HL-60 (cell line): ENCODE data around the gene MOXD1.

ENCODE experiments used
- DNase-seq, 2 experiments: peaks; one replicate each; pipeline ENCODE4 v3.0.0-alpha.2; 2010 to 2020; ENCODE audit warnings: low read depth in 1 of 2, low spot score in 1 of 2
- H3K27ac ChIP-seq: fragments of 250-450 bp; sonication (Bioruptor Pico); replicated peaks from 2 replicates; pipeline ENCODE4 v1.5.1; 2020; ENCODE audit warnings: mild to moderate bottlenecking, moderate library complexity
- H3K27me3 ChIP-seq: fragments of 250-450 bp; sonication (Bioruptor Pico); 2 replicates; pipeline ENCODE4 v1.5.1; 2021; ENCODE audit warnings: mild to moderate bottlenecking, moderate library complexity; ENCODE audit not compliant: insufficient read depth, poor library complexity, severe bottlenecking
- H3K4me3 ChIP-seq: replicated peaks from 2 replicates; pipeline ENCODE4 v1.5.1; 2011; ENCODE audit warnings: mild to moderate bottlenecking, control low read depth, low read length; ENCODE audit not compliant: insufficient read depth
- CTCF ChIP-seq: IDR thresholded peaks from one replicate; pipeline ENCODE4 v1.5.1; 2011; ENCODE audit warnings: low read length, control low read depth, inconsistent platforms; ENCODE audit not compliant: insufficient read depth
- GABPA ChIP-seq: IDR thresholded peaks from 2 replicates; pipeline ENCODE4 v1.6.1; 2012; ENCODE audit warnings: low read depth
- POLR2AphosphoS5 ChIP-seq: IDR thresholded peaks from 2 replicates; pipeline ENCODE4 v1.6.1; 2012; ENCODE audit warnings: low read depth
- REST ChIP-seq: IDR thresholded peaks from 2 replicates; pipeline ENCODE4 v1.6.1; 2012; ENCODE audit warnings: low read depth; ENCODE audit not compliant: insufficient replicate concordance
- SPI1 ChIP-seq: IDR thresholded peaks from 2 replicates; pipeline ENCODE4 v1.6.1; 2012; ENCODE audit warnings: low read depth, mild to moderate bottlenecking, borderline replicate concordance

Gene MOXD1

GRCh38 chr6:132334521-132334885 is 66.8 kb downstream of the MOXD1 start:
- Histone ChIP-seq H3K27me3 (no peaks in the 10 kb centered on the region), H3K27ac (no peak overlapping the region), H3K4me3 (no peak overlapping the region)
- no peak for DNase-seq
- no peak for TF ChIP-seq CTCF
- TF ChIP-seq REST, result no peak
- no peak for TF ChIP-seq GABPA
- no peak for TF ChIP-seq SPI1
- no peak for TF ChIP-seq POLR2AphosphoS5

- Histone ChIP-seq H3K27me3 (no peaks in the 10 kb centered on the region), H3K4me3 (no peak overlapping the region), H3K27ac (no peak overlapping the region)
- TF ChIP-seq POLR2AphosphoS5 (no peak), CTCF (no peak), GABPA (no peak), REST (no peak)
- no peak for DNase-seq
Measured at GRCh38 chr6:132333639-132334520, 67.4 kb downstream of the MOXD1 start.

GRCh38 chr6:132330759-132331158 is 70.5 kb downstream of the MOXD1 start:
- DNase-seq, result no peak
- H3K4me3 ChIP-seq, result no peak overlapping the region
- TF ChIP-seq REST (no peak), GABPA (no peak), SPI1 (no peak), POLR2AphosphoS5 (no peak), CTCF (no peak)
- H3K27me3 ChIP-seq, result no peaks in the 10 kb centered on the region
- no peak overlapping the region for H3K27ac ChIP-seq
